K562 treated with DMSO at 1 percent for 24 hours (cell line): Measurements from ENCODE around the gene GNGT1. TPM values are rescaled to one million over a fixed set of nuclear protein-coding genes. Genes with fewer than 3 reads are reported as not detected.

Source experiments
- total RNA-seq: library from RNA; unstranded; fragments of 300-600 nt; gene quantifications from 2 replicates; pipeline ENCODE4 v1.2.3, GENCODE V29; 2022; ENCODE audit warnings: low read depth; ENCODE audit not compliant: insufficient read depth

Gene GNGT1
- total RNA-seq = not detected in 2 replicates

DNA sequence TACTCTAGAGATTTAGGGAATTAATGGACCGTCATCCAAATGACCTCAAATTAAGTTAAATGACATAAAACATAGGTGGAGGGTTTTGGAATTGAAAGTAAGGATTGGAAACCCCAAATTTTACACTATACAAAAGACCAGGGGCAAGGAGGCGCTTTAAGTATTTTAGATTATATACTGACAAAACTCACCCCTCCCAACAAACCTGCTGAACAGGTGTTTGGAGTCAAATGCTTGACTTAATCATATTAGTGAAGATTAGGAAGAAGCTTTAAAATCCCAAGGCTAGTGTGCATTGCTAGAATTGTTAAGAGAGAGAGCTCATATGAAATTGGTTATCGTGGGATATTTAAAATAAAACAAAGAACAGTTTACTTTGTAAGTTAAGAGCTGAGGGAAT lies at the start of gene GNGT1:
Gene GNGT1, plus strand, starts transcription at position 301 of the 400 bp plus-strand sequence. CDS start 180 bp downstream, outside the sequence.

DNA sequence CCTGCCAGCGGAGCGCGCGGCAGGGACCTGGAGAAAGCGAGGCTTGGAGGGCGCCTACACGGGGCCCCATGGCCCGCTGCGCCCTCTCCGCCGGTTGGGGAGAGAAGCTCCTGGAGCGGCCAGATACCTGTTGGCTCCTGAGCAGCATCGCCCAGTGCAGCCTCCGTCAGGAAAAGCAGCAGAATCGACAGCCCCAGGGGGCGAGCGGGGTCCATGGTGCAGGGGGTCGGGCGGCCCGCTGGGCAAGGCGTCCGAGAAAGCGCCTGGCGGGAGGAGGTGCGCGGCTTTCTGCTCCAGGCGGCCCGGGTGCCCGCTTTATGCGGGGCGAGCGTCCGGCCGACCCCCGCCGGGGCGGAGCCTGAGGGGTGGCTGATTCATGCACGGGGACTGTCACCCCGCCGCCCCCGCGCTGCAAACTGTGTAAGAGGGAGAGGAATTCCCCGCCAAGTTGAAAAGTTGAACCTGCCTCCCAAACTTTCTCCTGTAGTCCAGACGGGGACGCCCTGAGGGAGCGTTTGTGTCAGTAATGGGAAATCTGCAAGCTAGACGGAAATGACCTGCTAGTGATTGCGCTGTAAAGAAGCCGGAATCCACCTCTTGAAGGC lies 15.8 kb upstream of the GNGT1 start, which contains the start of gene TFPI2:
Gene TFPI2, minus strand, starts transcription at position 290 of the 605 bp plus-strand sequence. Its CDS starts 75 bp downstream, at position 215.

GRCh38 chr7:93921607-93922566 lies 15.5 kb downstream of the GNGT1 start, which contains the start of gene GNG11:
Gene GNG11 (plus strand): TSS chr7:93921735. CDS start chr7:93922138, 403 bp downstream.

Other genes with a start within 250 kb of the GNGT1 start
- not detected in 2 replicates for gene TFPI2, start 15.8 kb upstream of the GNGT1 start, total RNA-seq
- gene GNG11, start 15.2 kb downstream of the GNGT1 start, total RNA-seq = 0.20 TPM in 1 of 2 replicates, not detected in the other
- gene BET1, start 97.8 kb downstream of the GNGT1 start, total RNA-seq = 11.3 and 16.2 TPM in 2 replicates